Tibial artery (tissue), 4 donors: Measurements from ENCODE around the gene PKD2.

Experiments
- DNase-seq, 2 donors: peaks; one replicate each; pipeline ENCODE4 v3.0.0-alpha.2; 2019
- H3K27ac ChIP-seq, 2 donors: fragments of 200-600 bp; sonication (generic) in 1 of 2; 1 replicate in 1 of 2; 2 replicates in 1 of 2; pipeline ENCODE4 v1.5.1; 2018 to 2019; ENCODE audit warnings: mild to moderate bottlenecking in 1 of 2
- H3K27me3 ChIP-seq, 2 donors: fragments of 200-600 bp; sonication (generic) in 1 of 2; one replicate each; pipeline versions ENCODE4 v1.5.1 to v1.6.0; 2016 to 2019
- H3K36me3 ChIP-seq, 3 donors: fragments of 200-600 bp; sonication (generic) in 2 of 3; one replicate each; pipeline ENCODE4 v1.5.1; 2016 to 2019; ENCODE audit warnings: mild to moderate bottlenecking in 2 of 3
- H3K4me1 ChIP-seq, 4 donors: fragments of 200-600 bp; sonication (generic) in 2 of 4; 1 replicate in 3 of 4; 2 replicates in 1 of 4; pipeline ENCODE4 v1.5.1; 2016 to 2019
- H3K4me3 ChIP-seq, 2 donors: fragments of 200-600 bp; sonication (generic) in 1 of 2; 1 replicate in 1 of 2; 2 replicates in 1 of 2; pipeline ENCODE4 v1.5.1; 2018 to 2019; ENCODE audit warnings: mild to moderate bottlenecking in 2 of 2
- H3K9me3 ChIP-seq, 3 donors: fragments of 200-600 bp; sonication (generic) in 1 of 3; one replicate each; pipeline ENCODE4 v1.5.1; 2016 to 2019
- intact Hi-C: fragments of 100-400 bp; cut with DNase I; formaldehyde crosslinking; loops from one replicate; pipeline ENCODE4 v1.15.0; 2023; ENCODE audit warnings: low total_unique reads
- TF ChIP-seq, protein P1 (sequence below), 2 experiments: fragments of 200-600 bp in 1 of 2; fragments of 450-650 bp in 1 of 2; IDR thresholded peaks; one replicate each; pipeline ENCODE4 v1.5.1; 2017 to 2019; ENCODE audit warnings: antibody characterized with exemption in 2 of 2, mild to moderate bottlenecking in 1 of 2, moderate library complexity in 1 of 2

Gene PKD2

GRCh38 chr4:88064410-88064809 lies 57.0 kb downstream of the PKD2 start:
- Histone ChIP-seq H3K9me3 (no peaks in the 10 kb centered on the region), H3K4me1 (no peaks in the 10 kb centered on the region), H3K27ac (no peak overlapping the region), H3K36me3 (peaks cover 75 to 77% (median 75%) of the 10 kb centered on the region in 3 donors), H3K4me3 (no peak overlapping the region), H3K27me3 (no peaks in the 10 kb centered on the region)
- DNase-seq, result no peak
- TF ChIP-seq, protein P1, sequence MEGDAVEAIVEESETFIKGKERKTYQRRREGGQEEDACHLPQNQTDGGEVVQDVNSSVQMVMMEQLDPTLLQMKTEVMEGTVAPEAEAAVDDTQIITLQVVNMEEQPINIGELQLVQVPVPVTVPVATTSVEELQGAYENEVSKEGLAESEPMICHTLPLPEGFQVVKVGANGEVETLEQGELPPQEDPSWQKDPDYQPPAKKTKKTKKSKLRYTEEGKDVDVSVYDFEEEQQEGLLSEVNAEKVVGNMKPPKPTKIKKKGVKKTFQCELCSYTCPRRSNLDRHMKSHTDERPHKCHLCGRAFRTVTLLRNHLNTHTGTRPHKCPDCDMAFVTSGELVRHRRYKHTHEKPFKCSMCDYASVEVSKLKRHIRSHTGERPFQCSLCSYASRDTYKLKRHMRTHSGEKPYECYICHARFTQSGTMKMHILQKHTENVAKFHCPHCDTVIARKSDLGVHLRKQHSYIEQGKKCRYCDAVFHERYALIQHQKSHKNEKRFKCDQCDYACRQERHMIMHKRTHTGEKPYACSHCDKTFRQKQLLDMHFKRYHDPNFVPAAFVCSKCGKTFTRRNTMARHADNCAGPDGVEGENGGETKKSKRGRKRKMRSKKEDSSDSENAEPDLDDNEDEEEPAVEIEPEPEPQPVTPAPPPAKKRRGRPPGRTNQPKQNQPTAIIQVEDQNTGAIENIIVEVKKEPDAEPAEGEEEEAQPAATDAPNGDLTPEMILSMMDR (IDR thresholded peaks at IDR 0.05), result no peak
- intact Hi-C loops, result no loop called here

DNA sequence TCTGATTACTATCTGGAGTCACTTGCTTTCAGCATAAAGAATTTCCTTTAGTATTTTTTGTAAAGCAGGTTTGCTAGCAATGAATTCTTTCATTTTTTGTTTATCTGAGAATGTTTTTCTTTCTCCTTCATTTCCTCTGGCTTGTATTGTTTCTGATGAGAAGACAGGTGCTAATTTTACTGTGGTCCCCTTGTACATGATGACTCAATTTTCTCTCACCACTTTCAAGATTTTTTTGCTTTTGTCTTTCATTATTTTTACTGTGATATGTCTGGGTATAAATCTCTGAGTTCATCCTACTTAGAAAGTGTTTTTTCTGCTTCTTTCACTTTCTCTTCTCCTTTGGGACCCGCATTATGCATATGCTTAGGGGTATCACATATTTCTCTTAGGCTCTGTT lies 62.6 kb downstream of the PKD2 start:
- Histone ChIP-seq H3K4me3 (no peak overlapping the region), H3K9me3 (no peaks in the 10 kb centered on the region), H3K36me3 (peaks cover 95 to 97% (median 96%) of the 10 kb centered on the region in 3 donors), H3K27ac (no peak overlapping the region), H3K27me3 (no peaks in the 10 kb centered on the region), H3K4me1 (no peaks in the 10 kb centered on the region)
- TF ChIP-seq, protein P1 (IDR thresholded peaks at IDR 0.05), result no peak
- no peak for DNase-seq
- intact Hi-C loops, result no loop called here

GRCh38 chr4:88075336-88075735 lies 67.9 kb downstream of the PKD2 start:
- Histone ChIP-seq H3K4me3 (no peak overlapping the region), H3K9me3 (no peaks in the 10 kb centered on the region), H3K36me3 (peaks cover 68 to 81% (median 78%) of the 10 kb centered on the region in 3 donors), H3K27me3 (no peaks in the 10 kb centered on the region), H3K4me1 (no peaks in the 10 kb centered on the region), H3K27ac (no peak overlapping the region)
- TF ChIP-seq, protein P1 (IDR thresholded peaks at IDR 0.05), result no peak
- intact Hi-C loops, result no loop called here
- DNase-seq, result no peak

DNA sequence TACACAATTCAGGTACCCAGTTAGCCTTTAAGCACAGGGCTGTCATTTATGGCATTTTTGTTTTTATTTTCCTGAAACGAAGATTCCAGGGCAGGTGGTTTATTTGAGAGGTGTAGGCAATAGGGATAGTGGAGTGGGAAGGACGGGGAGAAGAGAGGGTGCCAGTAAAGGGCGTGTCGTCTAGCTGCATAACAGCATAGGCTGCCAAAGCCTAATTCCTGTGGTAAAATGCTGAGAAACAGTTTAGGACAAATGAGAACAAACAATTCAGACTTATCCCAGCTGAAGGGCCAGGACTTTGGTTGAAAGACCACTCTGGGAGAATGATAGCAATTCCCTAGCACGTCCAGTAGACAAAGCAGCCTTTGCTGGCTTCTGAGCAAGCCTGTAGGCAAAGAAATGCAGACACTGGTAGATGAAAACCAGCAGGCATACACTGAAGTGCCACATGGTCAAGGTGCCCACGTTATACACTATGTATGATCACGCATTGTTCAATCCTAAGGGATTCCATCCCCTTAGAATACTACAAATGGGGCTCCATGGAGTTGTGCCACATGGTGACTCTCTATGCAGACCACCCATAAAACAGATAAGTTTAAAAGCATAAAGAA lies 70.6 kb downstream of the PKD2 start:
- intact Hi-C loops, result no loop called here
- H3K4me3 ChIP-seq, result no peak overlapping the region
- H3K9me3 ChIP-seq, result no peaks in the 10 kb centered on the region
- H3K27ac ChIP-seq, result peak overlapping the region in 1 of 2 donors; percentile 29
- no peaks in the 10 kb centered on the region for H3K27me3 ChIP-seq
- H3K4me1 ChIP-seq, result no peaks in the 10 kb centered on the region
- H3K36me3 ChIP-seq, result peaks cover 41 to 56% (median 52%) of the 10 kb centered on the region in 3 donors
- DNase-seq, result no peak
- TF ChIP-seq, protein P1 (IDR thresholded peaks at IDR 0.05), result no peak

DNA sequence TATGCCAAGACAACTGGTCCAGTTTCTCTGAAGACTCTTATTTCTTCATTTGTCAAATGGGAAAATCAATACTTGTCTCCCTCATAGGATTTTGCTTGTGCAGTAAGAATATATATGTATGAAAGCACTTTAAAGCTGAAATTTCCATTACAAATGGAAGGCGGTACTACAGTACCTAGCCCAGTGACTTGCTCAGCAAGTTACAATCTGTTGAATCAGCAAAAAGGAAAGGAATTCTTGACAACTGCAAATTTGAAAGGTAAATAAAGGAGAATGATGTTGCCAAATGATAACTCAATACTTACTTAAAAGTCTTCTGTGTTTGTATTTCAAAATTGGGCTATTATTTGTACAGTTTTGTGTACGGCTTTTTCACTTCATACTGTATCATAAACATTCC lies 71.1 kb downstream of the PKD2 start:
- TF ChIP-seq, protein P1 (IDR thresholded peaks at IDR 0.05), result no peak
- H3K4me1 ChIP-seq, result no peaks in the 10 kb centered on the region
- peak overlapping the region in 1 of 2 donors; percentile 29 for H3K27ac ChIP-seq
- peaks cover 36 to 50% (median 47%) of the 10 kb centered on the region in 3 donors for H3K36me3 ChIP-seq
- H3K4me3 ChIP-seq, result no peak overlapping the region
- no peak for DNase-seq
- no peaks in the 10 kb centered on the region for H3K27me3 ChIP-seq
- H3K9me3 ChIP-seq, result no peaks in the 10 kb centered on the region
- intact Hi-C loops, result no loop called here
